Right lobe of liver (tissue), 6 donors: ENCODE results near the gene TNFRSF17. TPM values are rescaled to one million over a fixed set of nuclear protein-coding genes. Genes with fewer than 3 reads are reported as not detected.
"Not testable (repeated sequence)": the region's sequence is repeated elsewhere in the genome, so short reads cannot be mapped to it uniquely, and the experiment has no call there.

Experiments
- ATAC-seq, 4 donors: fragments of 200-7000 bp; cut with Tn5 transposase; one replicate each; pipeline ENCODE4 v1.9.1; 2020; ENCODE audit warnings: mild to moderate bottlenecking in 4 of 4, moderate library complexity in 4 of 4
- DNase-seq, 3 donors: peaks; one replicate each; pipeline ENCODE4 v3.0.0-alpha.2; 2020
- H3K27ac ChIP-seq, 3 donors: fragments of 200-600 bp; one replicate each; pipeline ENCODE4 v1.8.0; 2022
- H3K27me3 ChIP-seq, 2 donors: fragments of 200-600 bp; one replicate each; pipeline ENCODE4 v1.8.0; 2022
- H3K36me3 ChIP-seq, 4 donors: fragments of 200-600 bp; sonication (generic) in 1 of 4; one replicate each; pipeline versions ENCODE4 v1.5.1 to v1.8.0; 2017 to 2022; ENCODE audit warnings: control low read depth in 1 of 4
- H3K4me1 ChIP-seq, 4 donors: fragments of 200-600 bp; sonication (generic) in 1 of 4; one replicate each; pipeline versions ENCODE4 v1.5.1 to v1.8.0; 2017 to 2022; ENCODE audit warnings: control low read depth in 1 of 4
- H3K4me3 ChIP-seq, 3 donors: fragments of 200-600 bp; one replicate each; pipeline ENCODE4 v1.8.0; 2022
- H3K9me3 ChIP-seq, 4 donors: fragments of 200-600 bp; sonication (generic) in 1 of 4; one replicate each; pipeline versions ENCODE4 v1.5.1 to v1.8.0; 2017 to 2022; ENCODE audit warnings: control low read depth in 1 of 4
- CTCF ChIP-seq, 4 donors: fragments of 200-600 bp in 3 of 4; fragments of 450-650 bp in 1 of 4; IDR thresholded peaks; one replicate each; pipeline versions ENCODE4 v1.5.1 to v1.8.0; 2016 to 2022; ENCODE audit warnings: antibody characterized with exemption in 4 of 4, mild to moderate bottlenecking in 2 of 4
- POLR2A ChIP-seq: fragments of 450-650 bp; IDR thresholded peaks from one replicate; pipeline ENCODE4 v1.6.1; 2017; ENCODE audit warnings: antibody characterized with exemption, mild to moderate bottlenecking
- WGBS: methylation state at CpG from one replicate; pipeline ENCODE4 v1.1.6; 2018; ENCODE audit warnings: low coverage, low lambda C conversion rate; ENCODE audit not compliant: insufficient coverage; ENCODE audit errors: missing lambda C conversion rate; 5-methylcytosine and 5-hydroxymethylcytosine counted together
- intact Hi-C, 2 donors: fragments of 100-400 bp; cut with DNase I; formaldehyde crosslinking; loops; one replicate each; pipeline versions ENCODE4 v1.11.2 to v1.14.1; 2022
- long read RNA-seq: library from polyadenylated mRNA; unstranded; transcript quantifications from one replicate; pipeline ENCODE4 v2.0.0, GENCODE V29; 2019
- total RNA-seq, 6 experiments: library from RNA; depleted of rRNA in 2 of 6; stranded (reverse); fragments of >200 nt in 2 of 6; fragmentation: NEBNext Ultra II Directional in 3 of 6; extraction: Animal tissue kit (Norgen Biotek cat#: 25700) in 3 of 6; gene quantifications; one replicate each; pipeline versions ENCODE4 v1.1.0 to v1.2.4, GENCODE V29; 2016 to 2023
- donor health status: DM: no; HTN: yes; CAD: no.
- donor health status: DM: no; HTN: no; CAD: no.
- donor health status: DM: no; HTN: no; CAD: no.
- donor health status: DM: no; HTN: yes; CAD: no.
- donor health status: DM: no; HTN: yes; CAD: no.

TNFRSF17 gene
- total RNA-seq, result under 1 TPM in 1 of 6 experiments, not detected in 5; 0.44 TPM
- long read RNA-seq, result 0 reads

- DNase-seq (no peak), ATAC-seq (no peak)
- H3K9me3 ChIP-seq, result no peaks in the 10 kb centered on the region
- H3K27ac ChIP-seq, result no peak within 1 kb of the TSS
- intact Hi-C loops, result no loop called here
- no peaks in the 10 kb centered on the region for H3K36me3 ChIP-seq
- TF ChIP-seq CTCF (IDR thresholded peaks at IDR 0.05) (no peak), POLR2A (no peak)
- no peak within 1 kb of the TSS for H3K4me3 ChIP-seq
- H3K27me3 ChIP-seq, result no peaks in the 10 kb centered on the region
- H3K4me1 ChIP-seq, result no peaks in the 10 kb centered on the region
- WGBS, result 85% methylated on average over 9 of the region's 9 CpGs
These were observed at the start of gene TNFRSF17 for GRCh38 chr16:11964761-11965551. TSS of gene TNFRSF17 (plus strand) at chr16:11965210. CDS start at chr16:11965325, 115 bp downstream.

GRCh38 chr16:11915644-11916523, 49.1 kb upstream of the TNFRSF17 start, which contains the start of gene GSPT1:
TSS of gene GSPT1 (minus strand) at chr16:11915956. CDS start at chr16:11915720, 236 bp downstream.
- peak within 1 kb of the TSS; percentile 86 to 93 (median 86) for H3K4me3 ChIP-seq
- peak within 1 kb of the TSS; percentile 75 to 89 (median 78) for H3K27ac ChIP-seq
- H3K4me1 ChIP-seq, result peaks cover 0 to 37% (median 9%) of the 10 kb centered on the region in 4 donors
- H3K9me3 ChIP-seq, result no peaks in the 10 kb centered on the region
- intact Hi-C loops, result no loop called here
- peak; percentile 93 for TF ChIP-seq POLR2A
- TF ChIP-seq CTCF (IDR thresholded peaks at IDR 0.05), result peak in 1 of 4 donors; percentile 26
- peak; percentile 92 to 98 (median 95) for ATAC-seq
- no peaks in the 10 kb centered on the region for H3K36me3 ChIP-seq
- H3K27me3 ChIP-seq, result no peaks in the 10 kb centered on the region
- WGBS, result 8% methylated on average over 5 of the region's 84 CpGs
- DNase-seq, result peak; percentile 99

GRCh38 chr16:11916524-11917285, 48.3 kb upstream of the TNFRSF17 start:
- peaks cover 0 to 29% (median 7%) of the 10 kb centered on the region in 4 donors for H3K4me1 ChIP-seq
- no peaks in the 10 kb centered on the region for H3K27me3 ChIP-seq
- H3K4me3 ChIP-seq, result peak overlapping the region; percentile 33 to 93 (median 86)
- WGBS, result 60% methylated on average over 13 of the region's 13 CpGs
- DNase-seq, result no peak
- peak in 2 of 4 donors; percentile 36 to 52 for ATAC-seq
- H3K27ac ChIP-seq, result peak overlapping the region in 2 of 3 donors; percentile 44 to 87
- no peaks in the 10 kb centered on the region for H3K9me3 ChIP-seq
- intact Hi-C loops, result no loop called here
- no peaks in the 10 kb centered on the region for H3K36me3 ChIP-seq
- TF ChIP-seq CTCF (IDR thresholded peaks at IDR 0.05), result no peak
- no peak for TF ChIP-seq POLR2A

GRCh38 chr16:11924046-11924445, 41.0 kb upstream of the TNFRSF17 start:
- intact Hi-C loops, H3K9me3 ChIP-seq, H3K27ac ChIP-seq, H3K4me3 ChIP-seq, H3K36me3 ChIP-seq, H3K27me3 ChIP-seq, H3K4me1 ChIP-seq, DNase-seq, ATAC-seq: not testable (repeated sequence)
- WGBS, result 64% methylated on average over 8 of the region's 10 CpGs

- H3K27ac ChIP-seq, intact Hi-C loops: not testable (repeated sequence)
- 82% methylated on average over 11 of the region's 13 CpGs for WGBS
These were observed 37.7 kb upstream of the TNFRSF17 start for GRCh38 chr16:11927350-11927749.

GRCh38 chr16:11941945-11942344, 23.1 kb upstream of the TNFRSF17 start, which contains the start of gene NPIPB2:
TSS of gene NPIPB2 (minus strand) at chr16:11942045. CDS start at chr16:11942045, 0 bp downstream.
- H3K27ac ChIP-seq, H3K4me1 ChIP-seq, H3K9me3 ChIP-seq, intact Hi-C loops, H3K36me3 ChIP-seq, ATAC-seq, H3K27me3 ChIP-seq, DNase-seq, H3K4me3 ChIP-seq: not testable (repeated sequence)
- 98% methylated on average over 4 of the region's 4 CpGs for WGBS

More at GRCh38 chr16:11927350-11927749, 37.7 kb upstream of the TNFRSF17 start:
- not testable (repeated sequence) for H3K4me1 ChIP-seq, H3K4me3 ChIP-seq, H3K27me3 ChIP-seq, H3K36me3 ChIP-seq, ATAC-seq, H3K9me3 ChIP-seq, DNase-seq
